GM12878 (cell line): ENCODE results near the gene DTX4. TPM values are rescaled to one million over a fixed set of nuclear protein-coding genes. Genes with fewer than 3 reads are reported as not detected.

Experiments used
- ATAC-seq: fragments of 200-7000 bp; cut with Tn5 transposase; 3 replicates; pipeline ENCODE4 v1.9.1; 2020; ENCODE audit warnings: mild to moderate bottlenecking, moderate library complexity
- BruUV-seq: library from RNA; stranded (reverse); fragments of 400-500 nt; replicated peaks from 2 replicates; lab custom pipeline; 2021; lab: Mats Ljungman, UMichigan
- CTCF ChIA-PET: fragments of 300-600 bp; sonication (Branson Sonifier 250); formaldehyde crosslinking; extraction: SDS; loops from one replicate; lab custom pipeline; 2021; ENCODE audit warnings: inconsistent platforms; lab: Yijun Ruan, JAX
- POLR2A ChIA-PET: fragments of 350-600 bp; formaldehyde crosslinking; extraction: SDS; loops from one replicate; lab custom pipeline; 2021; ENCODE audit warnings: inconsistent platforms; lab: Charles Lee
- RAD21 ChIA-PET: fragments of 300-600 bp; sonication (Branson Sonifier 250); formaldehyde crosslinking; loops from one replicate; lab custom pipeline; 2023; ENCODE audit warnings: antibody characterized with exemption; ENCODE audit not compliant: unreplicated experiment; lab: Charles Lee
- SMC1A ChIA-PET: fragments of 300-600 bp; sonication (Branson Sonifier 250); formaldehyde crosslinking; loops from one replicate; lab custom pipeline; 2023; ENCODE audit not compliant: unreplicated experiment, uncharacterized antibody; lab: Charles Lee
- DNase-seq: peaks from one replicate; pipeline ENCODE4 v3.0.0-alpha.2; 2011; ENCODE audit warnings: low read depth, low spot score
- FAIRE-seq: peaks from 3 replicates; lab custom pipeline; 2011; peaks lifted over from hg19 to GRCh38; lab: Jason Lieb, UNC
- H2AFZ ChIP-seq: 2 replicates; pipeline ENCODE4 v1.6.0; 2011; ENCODE audit warnings: low read depth, low read length, control low read depth; ENCODE audit not compliant: control insufficient read depth
- H3K27ac ChIP-seq: 2 replicates; pipeline ENCODE4 v1.5.1; 2011; ENCODE audit warnings: control low read depth; ENCODE audit not compliant: control insufficient read depth, insufficient read depth
- H3K27me3 ChIP-seq, 2 experiments: replicated peaks in 1 of 2; 2 replicates each; pipeline versions ENCODE4 v1.6.0 to v1.6.1; 2011; ENCODE audit warnings: low read length in 1 of 2; ENCODE audit not compliant: control insufficient read depth in 2 of 2, insufficient read depth in 2 of 2
- H3K36me3 ChIP-seq, 2 experiments: 2 replicates each; pipeline ENCODE4 v1.5.1; 2011; ENCODE audit warnings: low read length in 1 of 2; ENCODE audit not compliant: control insufficient read depth in 2 of 2, insufficient read depth in 2 of 2
- H3K4me1 ChIP-seq: 2 replicates; pipeline ENCODE4 v1.6.1; 2011; ENCODE audit warnings: mild to moderate bottlenecking, low read length, moderate library complexity, mixed read lengths; ENCODE audit not compliant: control insufficient read depth, insufficient read depth
- H3K4me2 ChIP-seq: 2 replicates; pipeline ENCODE4 v1.6.0; 2011; ENCODE audit warnings: control low read depth; ENCODE audit not compliant: control insufficient read depth, insufficient read depth
- H3K4me3 ChIP-seq: fragments of 200-600 bp; sonication (generic); 2 replicates; pipeline ENCODE4 v1.5.1; 2016
- H3K79me2 ChIP-seq: 2 replicates; pipeline ENCODE4 v1.6.0; 2011; ENCODE audit warnings: low read length; ENCODE audit not compliant: control insufficient read depth, insufficient read depth
- H3K9ac ChIP-seq: 2 replicates; pipeline ENCODE4 v1.8.0; 2011; ENCODE audit warnings: low read length, control low read depth, mixed read lengths; ENCODE audit not compliant: control insufficient read depth, insufficient read depth
- H3K9me3 ChIP-seq: replicated peaks from 3 replicates; pipeline ENCODE4 v1.5.1; 2011; ENCODE audit warnings: mild to moderate bottlenecking, low read length; ENCODE audit not compliant: control insufficient read depth, insufficient read depth
- H4K20me1 ChIP-seq: 2 replicates; pipeline ENCODE4 v1.6.0; 2011; ENCODE audit not compliant: control insufficient read depth, insufficient read depth
- ASH2L ChIP-seq: fragments of 300-600, 200-600 bp; sonication (generic); IDR thresholded peaks from 2 replicates; pipeline ENCODE4 v1.6.1; 2017; ENCODE audit warnings: low read depth, mild to moderate bottlenecking, borderline replicate concordance
- BMI1 ChIP-seq: fragments of 450-650 bp; IDR thresholded peaks from 2 replicates; pipeline ENCODE4 v1.6.1; 2016; ENCODE audit warnings: mild to moderate bottlenecking, moderate library complexity, borderline replicate concordance
- BRCA1 ChIP-seq: IDR thresholded peaks from 2 replicates; pipeline ENCODE4 v1.6.1; 2011; ENCODE audit warnings: low read depth, low read length, improper control_type of control experiment
- EED ChIP-seq: sonication (generic); IDR thresholded peaks from 2 replicates; pipeline ENCODE4 v1.6.1; 2016; ENCODE audit warnings: antibody characterized with exemption, low read depth
- ELK1 ChIP-seq: IDR thresholded peaks from 2 replicates; pipeline ENCODE4 v1.6.1; 2012; ENCODE audit warnings: low read depth, low read length, improper control_type of control experiment
- HDGF ChIP-seq: fragments of 450-650 bp; IDR thresholded peaks from 2 replicates; pipeline ENCODE4 v1.6.1; 2016; ENCODE audit warnings: antibody characterized with exemption
- IRF5 ChIP-seq: fragments of 450-650 bp; IDR thresholded peaks from 2 replicates; pipeline ENCODE4 v1.6.1; 2017; ENCODE audit warnings: borderline replicate concordance
- KLF5 ChIP-seq: fragments of 450-650 bp; IDR thresholded peaks from 2 replicates; pipeline ENCODE4 v1.6.1; 2014; ENCODE audit warnings: mild to moderate bottlenecking; ENCODE audit not compliant: partially characterized antibody
- LARP7 ChIP-seq: fragments of 450-650 bp; IDR thresholded peaks from 2 replicates; pipeline ENCODE4 v1.6.1; 2017; ENCODE audit warnings: mild to moderate bottlenecking
- MXI1 ChIP-seq: fragments of 150-350 bp; IDR thresholded peaks from 2 replicates; pipeline ENCODE4 v1.6.1; 2011; ENCODE audit warnings: low read depth, mild to moderate bottlenecking, inconsistent platforms, low read length, improper control_type of control experiment
- PBX3 ChIP-seq: IDR thresholded peaks from 2 replicates; pipeline ENCODE4 v1.6.1; 2011; ENCODE audit warnings: mild to moderate bottlenecking, low read depth, low read length, moderate library complexity; ENCODE audit not compliant: insufficient replicate concordance
- SPI1 ChIP-seq: IDR thresholded peaks from 2 replicates; pipeline ENCODE4 v1.6.1; 2011; ENCODE audit warnings: low read depth, mild to moderate bottlenecking, low read length, moderate library complexity, borderline replicate concordance; ENCODE audit not compliant: insufficient read depth
- STAT3 ChIP-seq: IDR thresholded peaks from 2 replicates; pipeline ENCODE4 v1.6.1; 2011; ENCODE audit warnings: low read depth, low read length, improper control_type of control experiment
- SUPT20H ChIP-seq: IDR thresholded peaks from 2 replicates; pipeline ENCODE4 v1.6.1; 2011; ENCODE audit warnings: low read depth, mild to moderate bottlenecking, low read length, moderate library complexity, borderline replicate concordance; ENCODE audit not compliant: control insufficient read depth
- TCF3 ChIP-seq: IDR thresholded peaks from 2 replicates; pipeline ENCODE4 v1.6.1; 2012; ENCODE audit warnings: low read depth, mild to moderate bottlenecking, low read length, borderline replicate concordance; ENCODE audit not compliant: insufficient read depth
- USF2 ChIP-seq: IDR thresholded peaks from 2 replicates; pipeline ENCODE4 v1.6.1; 2011; ENCODE audit warnings: low read depth, low read length, improper control_type of control experiment, borderline replicate concordance
- YY1 ChIP-seq: IDR thresholded peaks from 2 replicates; pipeline ENCODE4 v1.6.1; 2011; ENCODE audit warnings: low read depth, mild to moderate bottlenecking, low read length
- ZNF274 ChIP-seq: IDR thresholded peaks from one replicate; pipeline ENCODE4 v1.8.0; 2011; ENCODE audit not compliant: insufficient read length, insufficient read depth
- ZSCAN29 ChIP-seq: fragments of 450-650 bp; IDR thresholded peaks from 2 replicates; pipeline ENCODE4 v1.6.1; 2017; ENCODE audit warnings: mild to moderate bottlenecking, moderate library complexity
- WGBS: methylation state at CpG from one replicate; pipeline ENCODE4 v1.1.6; 2016; ENCODE audit warnings: low lambda C conversion rate; ENCODE audit not compliant: insufficient replicate concordance, insufficient coverage; ENCODE audit errors: missing lambda C conversion rate; 5-methylcytosine and 5-hydroxymethylcytosine counted together
- in situ Hi-C: fragments of 300-500 bp; cut with MboI; formaldehyde crosslinking; loops from 9 replicates; pipeline ENCODE4 v1.14.3; 2018; ENCODE audit warnings: mixed read lengths
- intact Hi-C: fragments of 100-400 bp; cut with micrococcal nuclease; formaldehyde crosslinking; loops from one replicate; pipeline ENCODE4 v1.14.2; 2022; ENCODE audit not compliant: unreplicated experiment
- polyA plus RNA-seq, 11 experiments: library from polyadenylated mRNA; depleted of rRNA in 4 of 11; unstranded in 6 of 11; stranded (reverse) in 5 of 11; fragments of >200 nt; fragmentation: Nextera tagmentation in 4 of 11; fragmentation: Illumina TruSeq in 1 of 11; extraction: Ambion mirVana in 4 of 11; extraction: Trizol in 1 of 11; gene quantifications; 1 replicate in 1 of 11; 2 replicates in 10 of 11; pipeline versions ENCODE4 v1.2.1 to v1.2.3, GENCODE V29; 2011 to 2016; ENCODE audit warnings: inconsistent platforms in 2 of 11, missing spikeins in 2 of 11, low read depth in 1 of 11
- total RNA-seq, 4 experiments: library from RNA; depleted of rRNA in 3 of 4; stranded (reverse); fragments of >200 nt in 3 of 4; fragmentation: Illumina TruSeq in 1 of 4; extraction: Trizol in 1 of 4; gene quantifications; 2 replicates each; pipeline versions ENCODE4 v1.2.1 to v1.2.3, GENCODE V29; 2013 to 2021

Gene DTX4
- total and polyA plus RNA-seq, 10 of the 15 experiments (the other 5 are each of a cell fraction or from before 2014, with no cell fraction given), result 3.8 to 25.8 (median 10.5) TPM

GRCh38 chr11:59144096-59144495, 27.8 kb upstream of the DTX4 start:
- ChIA-PET SMC1A (interaction anchor here (0.9 to 4.2 kb wide), 10 partner anchors 8 to 186 kb away, joined by 3 to 36 read pairs (median 6); no protein-coding TSS in a partner anchor), RAD21 (interaction anchor here (0.9 to 5.9 kb wide), 13 partner anchors 9 to 498 kb away, joined by 3 to 80 read pairs (median 3); partner anchors contain the start of genes DTX4 and FAM111B), POLR2A (interaction anchor here (0.7 to 2.4 kb wide), 10 partner anchors 8 to 46 kb away, joined by 3 to 20 read pairs (median 4); partner anchors contain the start of gene FAM111B), CTCF (interaction anchor here (1.0 to 12.0 kb wide), 15 partner anchors 8 to 285 kb away, joined by 3 to 250 read pairs (median 5); partner anchors contain the start of genes DTX4 and MPEG1)
- BruUV-seq, result no TSS peak
- Histone ChIP-seq H3K4me2 (peak overlapping the region; percentile 67), H3K27ac (peak overlapping the region; percentile 91), H3K36me3 (peaks cover 0 to 6% of the 10 kb centered on the region in 2 experiments; a peak in 2 of 4 replicates), H3K9ac (peak overlapping the region; percentile 92), H3K4me1 (peaks cover 24% of the 10 kb centered on the region; the same call in 1 of the 2 replicates), H2AFZ (peak overlapping the region; percentile 49), H3K9me3 (no peaks in the 10 kb centered on the region), H3K27me3 (no peaks in the 10 kb centered on the region), H3K4me3 (peak overlapping the region; percentile 83), H3K79me2 (peaks cover 59% of the 10 kb centered on the region), H4K20me1 (no peaks in the 10 kb centered on the region)
- DNase-seq, result no peak
- no peak for ATAC-seq
- in situ Hi-C loops (loop anchor here (5.0 kb wide), 2 partner anchors 37 to 92 kb away; partner anchors contain the start of gene FAM111B), intact Hi-C loops (loop anchor here (1.0 to 2.0 kb wide), 3 partner anchors 8 to 63 kb away; no protein-coding TSS in a partner anchor)
- FAIRE-seq, result no peak
- TF ChIP-seq ASH2L (no peak), ELK1 (no peak), EED (no peak), STAT3 (no peak), SUPT20H (no peak), ZSCAN29 (no peak), PBX3 (no peak), HDGF (no peak), KLF5 (no peak), MXI1 (no peak), BMI1 (no peak), ZNF274 (no peak), BRCA1 (no peak), LARP7 (no peak), TCF3 (no peak), SPI1 (no peak), IRF5 (no peak), USF2 (no peak), YY1 (no peak)
- 0% methylated on average over 1 of the region's 1 CpG for WGBS
